ENCODE results near the gene GPR171. TPM values are rescaled to one million over a fixed set of nuclear protein-coding genes. Genes with fewer than 3 reads are reported as not detected.
A peak's percentile ranks its signal among the peaks of the same experiment; 100 is the strongest.

GPR171 gene
- total RNA-seq, 2 donors from 2014 or later, result 1.7 to 1.9 TPM

DNA sequence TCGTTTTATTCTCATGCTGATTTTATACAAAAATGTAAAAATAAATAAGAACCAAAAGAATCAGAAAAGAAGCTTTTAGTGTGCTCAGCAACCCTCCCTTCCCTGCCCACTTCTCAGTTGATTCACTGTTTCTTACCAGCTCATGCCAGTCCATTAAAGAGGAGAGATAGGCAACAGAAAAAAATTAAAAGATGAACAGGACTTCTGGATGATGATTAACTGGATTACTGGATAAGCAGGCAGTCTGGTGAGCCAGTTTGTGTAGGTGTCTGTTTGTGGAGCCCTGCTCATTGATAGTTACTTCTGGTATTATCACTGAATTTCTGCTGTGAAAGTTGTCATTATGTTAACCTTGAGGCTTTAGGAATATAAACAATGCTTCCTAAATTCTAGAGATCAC is 15.1 kb upstream of the GPR171 start:
- ATAC-seq (no peak), DNase-seq (no peak)
- intact Hi-C loops (cut with DNase I, micrococcal nuclease), result no loop called here

DNA sequence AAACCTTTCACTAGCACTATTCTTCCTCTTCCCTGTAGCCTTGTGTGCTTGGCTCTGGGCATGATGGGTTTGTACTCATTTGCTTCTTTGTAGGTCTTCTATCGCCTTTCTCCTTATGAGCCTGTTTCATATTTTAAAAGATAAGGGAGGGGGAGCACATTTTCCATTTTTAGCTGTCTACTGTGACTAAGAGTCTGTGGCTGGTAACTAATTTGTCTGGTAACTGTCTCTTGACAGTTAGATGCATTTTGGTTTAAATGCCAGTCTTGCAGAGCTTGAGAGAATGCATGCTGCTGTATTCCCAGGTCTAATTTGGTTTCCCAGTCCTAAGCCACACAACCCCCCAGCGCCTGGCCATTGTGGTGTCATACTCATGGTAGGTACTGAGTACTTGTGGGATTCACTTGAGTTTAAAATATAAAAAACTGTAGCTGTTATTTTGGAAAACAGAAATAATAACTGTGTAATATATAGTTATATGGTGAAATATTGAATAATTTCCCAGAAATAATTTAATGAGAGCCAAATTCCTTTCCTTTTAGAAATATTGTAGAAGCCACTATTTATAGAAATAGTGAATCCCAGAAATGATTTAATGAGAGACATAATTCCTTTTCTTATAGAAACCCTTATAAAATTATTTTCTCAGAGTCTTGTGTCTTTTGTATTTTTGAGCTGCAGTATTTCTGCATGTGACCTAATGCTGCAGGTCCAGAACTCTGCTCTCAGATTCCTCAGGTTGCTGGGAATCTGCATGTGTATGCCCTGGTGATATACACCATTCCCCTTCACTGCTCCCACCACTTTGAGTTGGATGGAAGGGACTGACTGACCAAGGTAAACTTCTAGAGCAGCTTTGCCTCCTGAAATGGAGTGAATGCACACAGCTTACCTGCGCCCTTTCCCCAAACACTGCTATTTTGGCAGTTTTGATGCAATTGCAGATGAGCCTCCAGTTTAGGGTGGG is 13.9 kb upstream of the GPR171 start:
- no peak for ATAC-seq
- intact Hi-C loops (cut with DNase I, micrococcal nuclease), result no loop called here
- DNase-seq, result no peak

DNA sequence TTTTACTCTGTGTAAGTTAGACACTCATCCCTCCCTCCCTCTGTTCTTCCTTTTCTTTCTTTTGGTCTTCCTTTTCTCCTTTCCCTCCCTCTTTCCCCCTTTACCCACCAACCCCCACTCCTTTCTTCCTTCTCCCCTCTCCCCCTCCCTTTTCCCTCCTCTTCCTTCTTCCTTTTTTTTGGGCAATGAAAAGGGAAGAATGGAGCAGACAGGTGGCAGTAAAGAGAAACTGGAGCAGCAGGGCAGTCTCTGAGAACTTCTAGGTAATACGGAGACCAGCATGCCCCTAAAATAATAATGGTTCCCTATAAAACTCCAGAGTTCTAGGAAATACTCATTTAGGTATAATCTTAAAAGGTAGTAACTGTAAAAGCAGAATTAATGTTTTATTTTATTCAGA is 11.4 kb upstream of the GPR171 start:
- DNase-seq (no peak), ATAC-seq (no peak)
- intact Hi-C loops (cut with DNase I, micrococcal nuclease), result no loop called here

DNA sequence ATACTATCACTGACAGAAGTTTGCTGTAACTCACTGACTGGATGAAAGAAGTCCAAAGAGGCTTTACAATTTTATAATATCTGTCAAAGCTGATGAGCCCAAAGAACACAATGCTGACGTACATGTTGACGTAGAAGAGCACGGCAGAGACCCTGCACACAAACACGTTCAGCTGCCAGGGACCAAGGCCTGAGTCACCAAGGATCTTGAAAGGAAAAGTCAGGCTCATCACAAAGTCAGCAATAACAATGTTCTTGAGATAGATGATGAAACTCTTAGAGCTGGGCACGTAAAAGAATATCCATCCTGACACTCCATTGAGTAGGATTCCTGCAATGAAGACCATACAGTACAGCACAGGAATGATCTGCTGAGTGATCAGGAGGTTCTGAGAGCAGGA is 10.9 kb upstream of the GPR171 start:
- intact Hi-C loops (cut with DNase I, micrococcal nuclease), result no loop called here
- DNase-seq (no peak), ATAC-seq (no peak)

DNA sequence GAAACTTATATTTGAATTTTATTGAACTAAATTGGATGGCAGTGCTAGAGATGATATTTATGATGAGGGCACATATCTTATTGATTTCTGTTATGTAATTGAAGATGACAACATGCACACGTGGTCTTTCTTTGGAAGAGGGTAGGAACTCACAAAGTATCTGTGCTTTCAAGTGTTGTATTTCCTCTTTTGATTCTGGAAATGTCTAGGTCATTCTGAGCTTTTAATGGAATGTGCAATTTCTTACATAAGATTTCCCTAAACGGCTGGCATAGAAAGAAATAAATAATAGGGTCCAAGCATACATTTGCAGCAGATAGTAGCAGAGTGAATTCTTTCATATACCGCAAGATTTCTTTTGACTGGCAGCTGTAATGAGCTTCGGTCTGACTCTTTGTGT is 10.1 kb upstream of the GPR171 start:
- DNase-seq (no peak), ATAC-seq (no peak)
- intact Hi-C loops (cut with DNase I, micrococcal nuclease), result no loop called here

DNA sequence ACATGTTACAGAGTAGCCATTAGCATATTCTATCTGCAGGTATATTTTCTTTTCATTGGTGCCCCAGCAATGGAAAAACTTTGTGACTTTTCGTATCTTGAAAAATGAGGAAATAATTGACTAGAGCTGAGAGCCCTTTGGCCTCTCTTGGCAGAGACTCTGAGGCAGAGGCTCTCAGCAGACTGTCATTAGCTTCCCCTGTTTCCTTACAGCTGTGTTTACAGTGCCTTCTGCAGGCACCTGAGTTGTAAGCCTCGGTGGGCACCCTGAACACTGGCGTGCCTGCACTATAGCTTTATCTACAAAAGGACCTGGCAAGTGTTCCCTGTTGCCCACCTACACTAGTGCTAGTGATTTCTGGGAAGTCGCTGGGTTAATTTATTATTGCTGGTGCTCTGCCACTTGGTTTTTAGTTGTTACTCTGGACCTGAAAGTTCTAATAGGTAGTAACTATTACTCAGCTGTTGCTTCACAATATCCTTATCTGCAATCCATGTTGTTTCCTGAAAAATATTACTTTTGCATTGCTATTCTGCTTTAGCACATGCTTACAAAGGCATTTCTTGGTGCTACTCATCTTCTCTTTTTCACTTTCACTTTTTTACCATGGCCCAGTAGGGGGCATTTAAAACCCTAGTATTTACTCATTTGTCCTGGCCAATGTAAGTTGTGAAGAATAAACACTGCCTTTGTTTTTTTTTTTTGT is 7.8 kb upstream of the GPR171 start:
- DNase-seq, result peak; percentile 35 to 37
- intact Hi-C loops (cut with DNase I, micrococcal nuclease), result no loop called here

DNA sequence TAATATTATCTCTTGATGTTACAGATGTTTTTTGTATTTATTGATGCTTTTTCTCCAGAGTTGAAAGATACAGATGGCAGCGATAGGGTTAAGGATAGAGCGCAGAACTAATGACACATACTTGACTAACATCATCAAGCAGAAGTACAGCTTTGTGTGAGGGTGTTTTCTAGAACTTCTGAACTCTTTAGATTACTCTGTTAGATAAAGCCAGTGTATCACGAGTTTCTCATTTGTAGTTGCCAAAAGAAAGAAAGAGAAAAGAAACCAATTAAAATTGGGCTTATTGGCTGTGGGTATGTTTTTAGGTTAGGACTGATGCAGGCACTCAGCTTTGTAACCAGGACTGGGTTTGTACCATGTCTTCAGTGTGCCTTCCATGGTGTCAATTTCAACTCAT is 6.6 kb upstream of the GPR171 start:
- intact Hi-C loops (cut with DNase I, micrococcal nuclease), result no loop called here
- no peak for ATAC-seq
- DNase-seq, result no peak

More for the DNA sequence above, 7.8 kb upstream of the GPR171 start:
- peak; percentile 100 for ATAC-seq

DNA sequence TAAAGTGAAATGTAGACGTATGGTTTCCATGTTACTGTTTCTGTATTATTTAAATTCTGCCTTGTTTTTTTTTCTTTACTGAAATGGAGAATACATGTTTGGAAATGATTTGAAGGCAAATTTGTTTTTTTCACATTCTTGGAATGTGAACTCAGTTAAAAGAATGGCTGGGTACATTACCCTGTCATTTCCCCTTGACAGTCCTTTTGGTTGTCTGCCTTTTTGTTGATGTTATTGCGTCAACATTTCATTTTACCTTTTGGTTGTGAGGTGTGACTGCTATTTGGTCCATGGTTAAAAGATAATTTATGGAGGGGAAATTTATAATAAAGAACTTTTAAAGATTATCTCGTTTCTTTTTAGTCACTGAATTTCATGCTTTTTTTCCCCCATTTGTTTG is 3.2 kb upstream of the GPR171 start:
- intact Hi-C loops (cut with DNase I, micrococcal nuclease), result no loop called here
- DNase-seq, result no peak
- ATAC-seq, result no peak

DNA sequence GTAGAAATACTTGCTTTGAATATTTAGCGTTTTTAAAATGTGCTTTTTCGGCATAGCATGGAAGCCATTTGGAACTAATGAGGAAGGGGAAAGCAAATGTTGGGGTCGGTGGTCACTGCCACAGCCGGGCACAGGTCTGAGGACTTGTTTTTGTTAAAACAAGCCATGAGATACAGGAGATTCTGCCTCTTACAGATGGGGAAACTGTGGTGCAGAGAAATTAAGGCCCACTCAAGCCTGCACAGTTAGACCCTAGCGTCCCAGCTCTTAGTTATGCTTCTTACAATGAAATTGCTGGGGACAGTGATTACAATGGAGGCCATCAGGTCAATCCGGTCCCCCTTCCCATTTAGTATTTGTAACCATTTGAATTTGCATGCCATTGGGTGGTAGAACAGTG is 2.5 kb upstream of the GPR171 start:
- intact Hi-C loops (cut with DNase I, micrococcal nuclease), result no loop called here
- no peak for ATAC-seq
- DNase-seq, result no peak

DNA sequence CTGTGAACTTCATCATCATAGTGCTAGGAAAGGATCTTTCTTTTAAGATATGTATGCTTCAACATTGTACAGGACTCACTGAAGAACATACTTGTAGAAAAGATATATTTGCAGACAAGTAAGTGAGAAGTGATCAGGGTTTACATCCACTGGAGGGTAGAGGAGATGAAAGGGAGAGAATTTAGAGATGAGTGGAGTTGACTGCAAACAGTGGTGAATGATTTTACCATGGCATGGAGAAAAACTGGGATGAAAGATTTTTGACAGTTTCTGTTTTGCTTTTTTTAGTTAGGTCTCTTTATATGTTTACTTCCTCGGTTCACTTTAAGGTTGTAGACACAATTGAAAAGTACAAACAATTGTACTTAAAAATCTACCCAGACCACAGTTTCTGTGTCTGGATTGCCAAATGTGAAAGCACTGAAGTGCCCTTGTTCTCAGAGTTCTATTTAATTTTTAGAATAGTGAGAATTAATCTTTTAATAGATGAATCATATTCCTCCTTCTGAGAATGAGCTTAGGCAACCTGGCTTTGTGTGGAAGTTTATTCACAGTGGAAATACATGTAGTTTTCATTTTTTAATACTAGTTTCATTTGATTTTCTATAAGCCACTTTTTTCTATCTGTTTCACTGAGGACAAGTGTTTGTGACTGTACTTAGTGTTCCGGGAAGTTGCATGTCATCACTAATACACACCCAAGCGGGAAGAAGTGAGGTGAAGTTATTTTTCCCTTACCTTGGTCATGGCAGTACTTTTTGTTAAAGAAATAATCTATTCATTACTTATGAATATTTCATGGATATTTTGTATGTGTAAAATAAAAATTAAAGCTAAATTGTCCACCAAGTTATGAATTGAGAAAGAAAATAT is 1.8 kb upstream of the GPR171 start:
- no peak for DNase-seq
- intact Hi-C loops (cut with DNase I, micrococcal nuclease), result no loop called here
- no peak for ATAC-seq

DNA sequence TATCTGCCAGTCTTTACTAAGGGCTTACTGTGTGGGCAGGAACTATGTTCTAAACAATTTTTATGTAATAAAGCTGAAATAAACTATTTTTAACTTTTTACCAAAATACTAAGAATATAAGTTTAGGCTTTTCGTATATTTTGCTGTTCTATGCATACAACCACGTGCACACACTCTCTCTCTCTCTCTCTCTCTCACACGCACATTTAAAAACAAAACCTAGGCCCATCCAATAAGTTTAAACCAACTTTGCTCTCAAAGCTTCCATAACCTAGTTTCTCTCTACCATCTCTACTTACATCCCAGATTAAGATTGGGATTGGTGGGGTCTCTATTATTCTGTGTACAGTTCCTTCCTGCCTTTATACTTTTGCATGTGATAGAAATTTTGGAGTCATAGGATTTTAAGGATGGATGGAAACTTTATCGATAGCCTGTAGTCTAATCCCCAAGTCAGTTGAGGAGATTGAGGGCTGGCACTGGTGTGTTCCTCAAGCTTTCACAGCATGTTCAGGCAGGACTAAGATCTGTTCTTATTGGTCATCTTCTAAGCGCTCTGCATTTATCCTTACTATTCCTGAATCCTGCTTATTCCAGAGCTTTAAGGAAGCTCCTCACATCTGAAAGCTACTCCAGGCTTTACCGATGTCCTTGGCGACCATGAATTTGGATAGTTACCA is 1.8 kb downstream of the GPR171 start:
- no peak for DNase-seq
- intact Hi-C loops (cut with DNase I, micrococcal nuclease), result no loop called here
- no peak for ATAC-seq

DNA sequence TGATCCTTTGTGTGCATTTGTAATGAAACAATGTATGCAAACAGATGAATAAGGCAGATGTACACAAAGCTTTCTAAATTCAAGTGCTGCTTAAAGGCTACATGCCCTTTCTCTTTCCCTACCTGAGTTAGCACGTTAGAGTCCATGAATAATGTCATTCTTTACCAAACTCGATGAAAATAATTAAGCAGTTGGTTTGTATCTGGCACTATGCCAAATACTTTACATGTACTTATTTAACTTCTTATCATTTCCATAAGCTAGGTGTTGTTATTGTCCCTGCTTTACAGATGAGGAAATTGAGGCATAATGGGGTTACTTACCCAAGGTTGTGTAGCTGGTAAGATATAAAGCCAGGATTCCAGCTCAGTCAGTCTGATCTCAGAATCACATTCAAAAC is 2.4 kb downstream of the GPR171 start:
- ATAC-seq (no peak), DNase-seq (no peak)
- intact Hi-C loops (cut with DNase I, micrococcal nuclease), result no loop called here

DNA sequence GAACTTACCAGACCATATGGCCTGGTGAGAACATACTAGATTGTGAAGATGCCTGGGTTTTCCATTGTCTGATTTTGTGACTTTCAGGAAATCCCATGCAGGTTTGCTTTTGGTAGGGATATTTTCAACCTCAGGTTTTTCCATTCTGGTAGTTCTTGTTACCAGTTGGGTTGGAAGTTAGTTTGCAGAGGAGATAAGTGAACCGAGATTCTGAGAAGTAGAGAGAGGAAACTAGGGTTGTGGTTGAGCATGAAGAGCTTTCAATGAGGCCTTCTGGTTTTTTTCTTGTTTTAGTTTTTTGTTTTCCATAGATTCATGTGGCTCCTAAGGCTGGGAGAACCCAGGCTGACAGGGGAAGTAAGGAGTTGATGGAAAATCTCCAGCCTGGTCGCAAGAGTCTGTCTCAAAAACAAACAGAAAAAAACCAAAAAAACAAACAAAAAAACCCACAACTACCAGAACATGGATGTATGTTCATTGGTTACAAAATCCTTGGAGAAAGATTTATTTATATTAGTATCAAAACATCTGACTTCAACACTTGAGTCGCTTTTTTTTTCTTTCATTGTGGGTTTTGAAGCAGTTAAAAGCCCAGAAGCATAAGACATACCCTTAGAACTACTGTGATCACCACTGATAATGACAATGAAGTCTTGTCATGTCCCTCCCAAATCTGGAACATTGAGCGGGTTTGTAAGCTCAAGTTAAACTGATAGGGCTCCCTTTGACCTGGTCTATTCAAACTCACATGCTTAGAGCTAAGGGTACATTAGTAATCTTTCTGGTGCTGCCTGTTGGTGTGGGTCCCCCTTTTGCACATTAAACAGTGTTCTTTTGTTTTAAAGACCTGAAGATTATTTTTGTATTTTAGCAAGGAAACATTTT is 3.2 kb downstream of the GPR171 start:
- ATAC-seq, result no peak
- no peak for DNase-seq
- intact Hi-C loops (cut with DNase I, micrococcal nuclease), result no loop called here

DNA sequence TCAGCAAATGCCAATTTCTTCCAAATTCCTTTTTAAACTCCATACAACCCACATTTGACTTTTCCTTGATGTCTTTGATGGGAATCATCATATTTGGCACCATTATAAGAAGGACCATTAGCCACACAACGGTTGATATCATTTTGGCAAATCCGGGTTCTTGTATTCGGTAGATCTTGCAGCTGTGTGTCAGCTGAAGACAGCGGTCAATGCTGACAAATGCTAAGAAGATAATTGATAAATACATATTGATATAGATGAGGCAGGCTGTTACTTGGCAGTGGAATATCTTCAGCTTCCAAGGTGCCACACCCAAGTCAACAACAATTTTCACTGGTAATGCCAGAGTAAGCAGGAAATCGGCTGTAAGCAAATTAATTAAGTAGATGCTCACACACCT is 4.2 kb downstream of the GPR171 start:
- intact Hi-C loops (cut with DNase I, micrococcal nuclease), result no loop called here
- ATAC-seq (no peak), DNase-seq (no peak)

DNA sequence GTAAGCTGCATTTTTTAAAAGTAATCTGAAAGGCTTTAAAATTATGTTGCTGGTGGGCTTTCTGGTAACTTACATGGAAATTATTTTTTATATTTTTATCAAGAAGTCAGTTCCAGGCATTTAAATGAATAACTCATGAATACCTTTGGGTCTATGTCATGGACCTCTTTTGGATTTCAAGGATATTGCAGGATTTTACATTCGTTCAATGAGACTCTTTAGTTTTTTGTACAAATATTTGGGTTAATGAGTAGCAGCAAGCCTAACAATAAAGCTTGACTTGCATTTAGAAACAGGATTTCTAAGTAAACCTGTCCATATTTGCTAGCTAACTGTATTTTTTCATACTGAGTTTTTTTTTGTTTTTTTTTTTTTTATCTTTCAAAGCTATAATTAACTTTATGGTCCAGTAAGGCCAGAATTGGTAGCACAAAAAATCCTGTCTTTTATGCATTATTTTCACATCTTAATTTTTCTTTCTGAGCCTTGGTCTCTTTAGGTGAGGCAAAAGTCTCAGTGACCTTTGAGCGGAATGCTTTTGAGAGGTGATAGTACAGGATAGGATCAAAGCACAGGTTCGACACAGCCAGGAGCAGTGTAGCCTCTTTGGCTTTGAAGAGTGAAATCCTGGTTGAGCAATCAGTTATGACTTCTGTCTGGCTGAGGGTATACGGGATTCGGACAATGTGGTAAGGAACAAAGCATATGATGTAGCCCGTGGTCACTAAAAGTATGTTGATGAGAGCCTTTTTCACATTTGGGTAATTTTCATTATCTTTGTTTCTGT is 4.8 kb downstream of the GPR171 start:
- ATAC-seq, result no peak
- no peak for DNase-seq
- intact Hi-C loops (cut with DNase I, micrococcal nuclease), result no loop called here

DNA sequence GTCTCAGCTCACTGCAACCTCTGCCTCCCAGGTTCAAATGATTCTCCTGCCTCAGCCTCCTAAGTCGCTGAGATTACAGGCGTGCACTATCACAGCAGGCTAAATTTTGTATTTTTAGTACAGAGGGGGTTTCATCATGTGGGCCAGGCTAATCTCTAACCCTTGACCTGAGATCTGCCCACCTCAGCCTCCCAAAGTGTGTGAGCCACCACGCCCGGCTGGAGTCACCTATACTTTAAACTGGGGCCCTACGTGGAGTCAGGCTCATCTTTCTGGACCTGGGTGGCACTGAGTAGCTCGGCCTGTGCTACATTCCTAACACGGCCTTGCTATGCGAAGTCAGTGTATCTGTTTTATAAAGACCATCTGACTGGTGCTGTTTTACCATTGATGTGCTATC is 5.8 kb downstream of the GPR171 start:
- intact Hi-C loops (cut with DNase I, micrococcal nuclease), result no loop called here
- DNase-seq (no peak), ATAC-seq (no peak)

DNA sequence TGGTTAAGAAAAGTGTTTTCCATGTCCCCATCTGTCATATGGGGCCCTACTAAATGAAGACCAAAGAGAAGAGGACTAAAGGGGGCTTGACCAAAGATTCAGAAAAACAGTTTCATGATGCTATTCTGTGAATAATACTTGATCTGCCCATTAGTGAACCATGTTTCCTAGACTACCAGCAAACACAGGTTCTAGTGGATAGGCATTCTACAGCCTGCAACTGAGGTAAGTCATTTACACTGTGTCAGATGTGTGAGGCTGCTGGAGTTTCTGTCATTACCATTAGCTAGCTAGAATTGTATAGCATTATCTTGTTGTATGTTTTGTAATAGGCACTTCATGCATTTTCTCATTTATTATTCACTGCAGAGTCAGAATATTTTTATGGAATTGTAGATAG is 6.6 kb downstream of the GPR171 start:
- no peak for DNase-seq
- intact Hi-C loops (cut with DNase I, micrococcal nuclease), result no loop called here

More for the DNA sequence above, 6.6 kb downstream of the GPR171 start:
- ATAC-seq, result no peak

Data from left colon (tissue), 2 donors.